HG02610 (cell line): Measurements from ENCODE around the gene ARHGEF4.
"Not testable (repeated sequence)": the region's sequence is repeated elsewhere in the genome, so short reads cannot be mapped to it uniquely, and the experiment has no call there.

ENCODE experiments used
- ATAC-seq: cut with Tn5 transposase; IDR thresholded peaks from one replicate; pipeline ENCODE4 v1.9.1; 2021; ENCODE audit warnings: mild to moderate bottlenecking, moderate library complexity; ENCODE audit not compliant: unreplicated experiment

ARHGEF4 gene

DNA sequence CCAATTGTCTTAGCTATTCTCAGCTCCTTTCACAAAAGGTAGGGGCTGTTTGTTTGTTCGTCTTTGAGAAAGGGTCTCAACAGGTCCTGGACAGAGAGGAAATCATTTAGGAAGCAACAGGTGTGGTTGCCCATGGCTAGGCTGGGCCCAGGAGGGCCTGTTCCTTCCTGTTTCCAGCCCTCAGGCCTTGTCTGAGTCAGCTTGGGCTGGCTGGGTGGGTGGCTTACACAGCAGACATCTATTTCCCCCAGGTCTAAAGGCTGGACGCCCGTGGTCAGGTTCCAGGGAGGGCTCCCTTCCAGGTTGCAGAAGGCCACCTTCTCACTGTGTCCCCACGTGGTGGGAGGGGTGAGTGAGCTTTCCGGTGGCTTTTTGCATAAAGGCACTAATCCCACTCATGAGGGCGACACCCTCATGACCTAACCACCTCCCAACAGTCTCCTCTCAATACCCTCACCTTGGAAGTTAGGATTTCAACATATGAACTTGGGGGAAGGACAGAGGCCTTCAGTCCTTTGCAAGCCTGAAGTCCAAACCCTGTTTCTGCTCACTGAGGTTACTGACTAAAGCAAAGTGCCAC lies 45.5 kb downstream of the ARHGEF4 start:
- ATAC-seq, result no peak

DNA sequence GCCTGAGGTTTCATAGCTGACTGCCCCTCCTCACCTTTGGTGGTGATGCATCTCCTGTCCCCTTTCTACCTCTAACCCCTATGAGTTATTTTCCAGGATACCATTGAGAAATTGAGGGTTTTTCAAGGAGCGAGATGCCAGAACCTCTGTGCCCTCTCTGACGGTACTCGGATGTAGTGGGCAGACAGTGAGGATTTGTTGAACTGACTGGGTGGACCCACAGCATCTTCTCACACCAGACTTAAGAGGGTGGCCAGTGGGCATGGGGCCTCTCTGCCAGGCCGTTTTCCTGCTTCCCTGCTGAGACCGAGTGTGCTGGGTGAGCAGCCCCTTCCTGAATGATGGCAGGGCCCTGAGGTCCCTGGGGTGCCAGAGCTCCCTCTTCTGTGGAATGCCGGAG lies 46.3 kb downstream of the ARHGEF4 start:
- ATAC-seq, result no peak

DNA sequence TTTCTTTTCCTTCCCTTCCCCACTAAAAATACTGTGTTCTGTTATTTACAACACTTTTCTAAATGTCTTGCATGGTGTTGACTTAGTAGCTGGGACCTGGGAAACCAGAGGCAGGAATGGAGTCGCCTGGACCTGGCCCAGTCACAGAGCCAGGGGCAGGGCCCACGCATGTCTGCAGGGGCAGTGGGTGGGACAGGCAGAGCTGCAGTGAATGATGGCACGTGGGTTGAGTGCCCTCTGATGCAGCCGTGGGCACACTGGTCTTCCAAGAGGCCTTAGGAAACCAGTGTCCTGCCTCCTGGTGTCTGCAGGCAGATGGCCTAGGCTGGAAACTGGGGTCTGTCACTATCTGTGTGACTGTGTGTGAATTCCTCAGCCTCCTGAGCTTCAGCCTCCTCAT lies 46.8 kb downstream of the ARHGEF4 start:
- ATAC-seq, result no peak

DNA sequence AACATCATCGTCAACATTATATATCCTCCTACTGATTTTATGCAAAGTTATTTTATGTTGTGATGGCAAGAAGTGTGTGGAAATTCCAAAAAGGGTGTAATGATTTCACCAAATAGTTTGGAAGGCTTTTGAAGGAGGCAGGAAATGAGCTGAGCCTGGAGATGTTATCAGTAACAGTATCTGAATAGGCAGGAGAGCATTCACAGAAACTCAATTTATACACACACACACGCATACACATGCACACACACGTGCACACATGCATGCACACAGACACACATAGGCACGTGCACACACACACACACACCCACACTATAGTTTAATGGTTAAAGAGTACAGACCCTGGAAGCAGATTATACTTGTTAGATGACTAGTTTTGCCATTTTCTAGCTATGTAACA lies 47.3 kb downstream of the ARHGEF4 start:
- ATAC-seq, result no peak

DNA sequence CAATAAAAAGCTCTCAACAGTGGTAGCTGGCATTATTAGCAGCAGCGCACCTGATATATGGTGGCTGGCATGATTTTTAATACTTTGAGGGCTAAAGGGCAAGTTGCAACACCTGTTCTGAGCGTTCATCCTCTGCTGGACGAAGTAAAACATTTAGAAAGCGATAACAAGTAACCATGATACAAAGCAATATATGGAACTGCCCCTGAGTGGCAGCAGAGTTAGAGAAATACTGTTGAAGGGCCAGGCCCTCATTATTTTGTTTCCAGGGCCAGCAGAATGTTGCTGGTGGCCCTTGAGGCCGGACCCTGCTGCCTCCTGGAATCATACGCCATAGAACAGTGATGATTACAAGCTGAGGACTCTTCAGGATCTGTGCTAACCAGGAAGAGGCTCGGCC lies 47.8 kb downstream of the ARHGEF4 start:
- no peak for ATAC-seq

DNA sequence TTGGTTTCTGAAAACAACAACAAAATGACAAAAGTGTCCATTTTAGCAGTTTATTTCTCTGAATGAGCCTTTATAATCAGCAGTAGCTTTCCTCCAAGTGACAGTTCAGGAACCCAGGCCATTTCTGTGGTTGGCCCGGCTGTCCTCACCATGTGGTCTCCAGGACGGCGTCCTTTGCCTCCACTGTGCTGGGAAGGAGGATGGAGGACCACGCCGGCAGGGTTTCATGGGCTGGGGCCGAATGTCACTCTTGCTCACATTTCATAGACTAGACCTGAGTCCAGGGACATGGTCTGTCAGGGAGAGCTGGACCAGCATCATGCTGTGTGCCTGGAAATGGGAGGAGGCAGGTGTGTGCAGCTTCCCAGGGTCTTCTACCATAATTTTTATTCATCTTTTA lies 50.9 kb downstream of the ARHGEF4 start:
- ATAC-seq, result no peak

DNA sequence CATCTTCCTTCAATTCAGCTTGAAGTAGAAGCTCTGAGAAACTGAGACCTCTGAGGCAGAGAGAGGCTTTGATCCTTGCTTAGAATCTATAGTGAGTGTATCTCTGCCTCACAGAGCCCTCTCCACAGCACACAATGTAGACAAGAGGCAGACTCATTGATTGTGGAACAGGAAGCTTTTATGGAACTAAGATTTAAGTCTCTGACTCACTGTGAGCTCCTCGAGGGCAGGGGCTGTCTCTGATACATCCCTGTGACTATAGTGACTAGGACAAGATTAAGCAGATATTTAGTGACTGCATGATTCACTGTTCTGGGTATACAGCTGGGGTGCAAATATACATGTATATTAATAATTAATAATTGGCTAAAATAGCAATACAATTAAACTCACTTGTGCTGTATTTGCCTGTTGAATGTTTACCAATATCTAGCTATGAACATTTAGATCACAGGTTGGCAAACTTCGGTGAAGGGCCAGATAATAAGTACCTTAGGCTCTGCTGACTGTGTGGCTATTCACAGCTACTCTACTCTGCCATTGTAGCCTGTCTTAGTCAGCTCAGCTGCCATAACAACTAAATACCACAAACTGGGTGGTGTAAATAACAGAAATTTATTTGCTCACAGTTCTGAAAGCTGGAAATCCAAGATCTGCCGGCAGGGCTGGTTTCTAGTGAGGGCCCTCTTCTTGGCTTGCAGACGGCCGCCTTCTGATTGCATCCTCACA lies 54.4 kb downstream of the ARHGEF4 start:
- no peak for ATAC-seq

DNA sequence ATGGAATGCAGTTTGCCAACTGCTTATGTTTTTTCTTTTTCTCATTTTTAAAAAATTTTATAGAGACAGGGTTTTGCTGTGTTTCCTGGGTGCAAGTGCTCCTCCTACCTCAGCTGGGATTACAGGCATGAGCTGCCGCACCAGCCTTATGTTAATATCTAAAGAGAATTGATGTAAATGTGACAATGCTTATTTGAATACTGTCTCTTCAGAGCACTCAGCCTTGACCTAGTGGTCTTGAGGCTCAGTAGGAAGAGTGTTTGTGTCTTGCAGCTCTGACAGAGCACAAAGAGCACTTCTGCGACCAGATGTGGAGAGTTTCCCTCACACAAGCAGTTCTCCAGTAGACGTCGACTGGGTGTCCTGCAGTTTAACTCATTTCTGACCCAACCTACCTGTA lies 55.3 kb downstream of the ARHGEF4 start:
- no peak for ATAC-seq

DNA sequence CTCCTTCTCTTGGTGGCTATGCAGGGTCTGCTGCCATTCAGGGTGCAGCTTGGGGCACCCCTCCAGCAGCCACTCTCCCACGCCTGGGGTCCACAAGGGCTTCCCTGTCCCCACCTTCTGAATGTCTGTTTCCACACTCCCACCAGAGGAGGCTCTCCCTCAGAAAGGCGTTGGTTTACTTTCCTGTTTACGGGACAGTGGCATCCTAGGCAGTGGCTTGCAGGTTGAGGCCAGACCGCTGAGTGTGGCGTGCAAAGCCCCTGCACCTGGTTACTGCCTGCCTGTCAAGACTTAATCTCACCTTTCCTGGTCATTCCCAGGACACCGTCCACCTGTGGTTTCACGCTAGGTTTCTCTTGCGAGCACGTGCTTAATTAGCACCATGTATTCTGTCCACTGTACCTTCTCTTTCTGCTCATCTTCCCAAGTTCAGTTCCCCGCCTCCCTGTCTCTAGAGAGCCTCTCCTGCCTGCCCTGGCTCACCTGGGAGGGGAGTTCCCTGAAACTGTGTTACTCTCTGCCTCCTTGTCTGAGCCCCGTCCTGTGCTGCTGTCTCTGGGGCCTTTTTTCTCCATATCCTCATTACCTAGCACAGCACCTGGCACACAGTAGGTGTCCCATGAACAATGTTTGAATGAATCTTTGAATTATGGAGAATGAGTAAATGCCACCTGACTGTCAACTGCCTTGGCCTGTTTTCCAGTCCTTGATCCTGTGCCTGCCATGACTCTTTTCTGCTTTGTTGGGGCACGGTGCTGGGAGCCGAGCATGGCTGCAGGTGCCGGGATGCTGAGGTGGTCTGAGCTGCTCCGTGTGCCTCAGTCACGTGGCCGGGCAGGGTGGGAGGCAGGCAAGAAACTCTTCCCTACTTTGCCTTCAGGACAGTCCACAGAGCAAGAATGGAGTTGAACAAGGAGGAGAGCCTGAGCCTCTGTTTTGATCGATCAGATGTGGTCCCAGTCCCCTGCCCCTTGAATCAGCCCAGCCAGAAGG lies 56.4 kb downstream of the ARHGEF4 start:
- ATAC-seq, result no peak

DNA sequence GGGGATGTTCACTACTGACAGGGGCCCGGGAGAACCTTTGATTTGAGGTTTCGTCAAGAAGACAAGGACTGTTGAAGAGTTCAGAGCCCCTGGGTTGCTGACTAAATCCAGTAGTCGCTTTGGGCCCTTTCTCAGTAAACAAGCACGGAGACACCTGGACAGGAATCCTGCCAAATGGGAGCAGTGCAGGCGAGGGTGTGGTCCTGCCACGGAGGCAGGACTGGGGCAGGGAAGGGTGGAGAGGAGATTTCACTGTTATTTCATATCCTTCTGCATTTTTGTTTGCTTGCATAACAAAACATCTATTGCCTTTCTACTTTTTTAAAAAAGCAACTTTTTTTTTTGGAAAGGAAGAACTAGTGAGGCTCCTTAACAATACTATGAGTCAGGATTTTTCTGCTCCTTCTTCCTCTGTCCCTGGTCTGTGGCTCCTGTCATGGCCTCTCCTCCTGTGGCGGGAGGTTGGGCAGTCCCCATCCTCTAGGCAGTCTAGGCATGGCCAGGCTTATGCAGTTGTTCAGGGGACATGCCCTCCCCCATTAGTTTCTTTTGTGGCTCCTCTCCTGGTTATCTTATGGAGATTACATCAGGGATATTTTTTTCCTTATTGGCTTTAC lies 57.7 kb downstream of the ARHGEF4 start:
- no peak for ATAC-seq

DNA sequence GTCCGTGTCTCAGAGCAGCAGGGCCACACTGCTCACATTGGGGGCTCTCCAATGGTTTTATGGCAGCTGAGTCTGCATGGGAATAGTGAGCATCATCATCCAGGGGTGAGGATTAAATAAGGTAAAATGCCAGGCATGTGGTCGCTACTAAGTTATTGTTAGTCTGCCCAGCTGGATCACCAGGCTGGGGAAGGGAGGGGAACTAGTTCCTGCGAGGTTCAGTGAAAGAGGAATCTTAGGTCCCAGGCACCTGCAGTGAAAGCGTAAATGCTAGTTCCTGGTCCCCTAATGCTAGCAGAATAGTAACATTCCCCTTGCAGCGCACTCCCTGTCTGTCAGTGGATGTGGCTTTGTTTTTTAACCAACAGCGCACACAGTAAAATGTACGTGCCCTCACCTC lies 60.1 kb downstream of the ARHGEF4 start:
- ATAC-seq, result no peak

DNA sequence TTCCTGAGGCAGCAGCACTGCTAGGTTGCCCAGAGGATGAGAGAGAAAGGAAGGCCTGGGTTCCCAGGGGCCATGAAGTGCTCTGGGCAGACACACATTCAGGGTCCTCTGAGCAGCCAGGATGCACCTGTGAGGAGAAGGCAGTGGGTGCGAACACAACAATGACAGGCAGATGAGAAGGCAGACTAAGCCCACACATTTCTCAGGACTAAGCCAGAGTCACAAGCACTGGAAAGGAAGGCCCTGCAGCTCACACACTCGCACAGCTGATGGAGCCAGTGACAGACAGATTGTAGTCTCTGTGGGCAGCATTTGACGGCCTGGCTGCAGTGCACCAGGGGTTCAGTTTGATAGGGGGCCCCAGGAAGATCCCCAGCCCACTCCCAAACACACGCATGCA lies 61.8 kb downstream of the ARHGEF4 start:
- no peak for ATAC-seq

DNA sequence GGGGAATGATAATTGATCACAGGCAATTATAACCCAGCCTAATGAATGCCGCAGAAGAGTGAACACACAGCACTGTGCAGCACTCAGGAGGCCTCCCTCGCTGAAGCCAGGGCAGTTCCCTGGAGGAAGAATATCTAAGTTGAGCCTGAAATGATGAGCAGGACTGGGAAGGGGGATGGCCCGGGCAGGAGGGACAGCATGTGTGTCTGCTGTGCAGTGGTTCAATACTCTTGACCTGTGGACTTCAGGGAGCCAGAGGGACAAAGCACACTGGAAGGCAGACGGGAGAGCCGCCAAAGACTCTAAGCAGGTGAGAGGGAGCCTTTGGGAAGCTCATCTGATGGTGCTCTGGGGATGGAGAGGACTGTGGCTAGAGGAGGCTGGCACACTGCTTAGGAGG lies 62.6 kb downstream of the ARHGEF4 start:
- ATAC-seq, result no peak

DNA sequence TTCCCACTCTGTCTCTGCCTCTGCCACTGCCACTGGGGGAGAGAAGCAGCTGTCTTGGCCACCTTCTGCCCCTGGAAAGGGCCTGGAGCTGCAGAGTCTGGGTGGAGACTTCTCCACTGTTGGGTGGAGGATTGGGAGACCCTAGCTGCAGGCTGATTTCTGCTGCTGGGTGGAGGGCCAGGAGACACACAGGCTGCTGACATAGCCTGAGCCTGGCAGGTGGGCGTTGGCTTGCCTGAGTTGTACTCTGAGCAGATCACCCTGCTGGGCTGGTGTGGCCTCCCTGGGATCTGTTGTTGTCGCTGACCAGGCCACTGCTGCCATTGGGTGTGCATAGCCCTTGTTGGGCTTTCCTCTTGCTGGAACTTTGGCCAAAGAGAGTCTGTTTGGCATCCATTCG lies 64.3 kb downstream of the ARHGEF4 start:
- ATAC-seq, result no peak

DNA sequence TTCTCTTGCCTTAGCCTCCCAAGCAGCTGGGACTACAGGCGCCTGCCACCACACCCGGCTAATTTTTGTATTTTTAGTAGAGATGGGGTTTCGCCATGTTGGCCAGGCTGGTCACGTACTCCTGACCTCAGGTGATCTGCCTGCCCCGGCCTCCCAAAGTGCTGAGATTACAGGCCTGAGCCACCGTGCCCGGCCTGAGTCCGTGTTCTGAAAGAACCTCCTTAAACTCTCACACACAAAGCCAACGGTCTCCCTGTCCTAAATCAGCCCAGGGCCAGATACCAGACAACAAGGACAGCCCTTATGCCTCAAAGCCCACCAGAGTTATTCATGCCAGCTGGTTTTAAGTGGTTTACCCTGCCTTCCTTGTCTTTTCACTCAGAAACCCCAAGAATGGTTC lies 64.9 kb downstream of the ARHGEF4 start:
- not testable (repeated sequence) for ATAC-seq

DNA sequence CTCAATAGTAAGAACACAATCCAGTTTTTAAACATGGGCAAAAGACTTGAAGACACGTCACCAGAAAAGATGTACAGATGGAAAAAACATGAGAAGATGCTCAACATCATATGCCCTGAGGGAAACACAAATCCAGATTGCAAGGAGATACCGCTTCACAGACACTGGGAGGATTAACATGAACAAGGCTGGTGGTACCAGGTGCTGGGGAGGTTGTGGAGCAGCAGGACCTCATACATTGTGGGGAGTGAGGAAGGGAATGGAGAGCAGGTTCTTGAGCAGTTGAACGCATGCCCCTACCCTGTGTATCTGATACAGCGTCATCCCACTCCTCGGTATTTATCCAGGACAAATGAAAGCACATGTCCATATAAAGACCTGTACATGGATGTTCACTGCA lies 72.1 kb downstream of the ARHGEF4 start:
- ATAC-seq, result no peak

DNA sequence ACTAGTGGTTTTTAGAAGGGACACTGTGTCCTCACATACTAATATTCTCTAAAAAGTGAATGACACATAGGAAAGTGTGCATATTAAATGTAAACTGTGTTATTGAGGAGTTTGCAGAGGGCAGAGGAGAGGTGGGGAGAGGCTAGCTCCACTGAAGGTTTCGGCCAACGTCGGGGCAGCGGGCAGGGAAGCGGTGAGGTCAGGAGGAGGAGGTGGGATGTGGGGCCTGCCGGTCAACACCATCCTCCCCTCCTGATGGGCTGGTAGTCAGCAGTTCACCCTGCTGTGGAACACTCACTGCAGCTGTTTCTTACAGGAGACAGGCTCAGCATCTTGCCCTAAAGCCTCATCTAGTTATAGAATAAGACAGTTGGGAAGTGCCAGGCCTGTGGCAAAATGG lies 74.2 kb downstream of the ARHGEF4 start:
- ATAC-seq, result no peak

DNA sequence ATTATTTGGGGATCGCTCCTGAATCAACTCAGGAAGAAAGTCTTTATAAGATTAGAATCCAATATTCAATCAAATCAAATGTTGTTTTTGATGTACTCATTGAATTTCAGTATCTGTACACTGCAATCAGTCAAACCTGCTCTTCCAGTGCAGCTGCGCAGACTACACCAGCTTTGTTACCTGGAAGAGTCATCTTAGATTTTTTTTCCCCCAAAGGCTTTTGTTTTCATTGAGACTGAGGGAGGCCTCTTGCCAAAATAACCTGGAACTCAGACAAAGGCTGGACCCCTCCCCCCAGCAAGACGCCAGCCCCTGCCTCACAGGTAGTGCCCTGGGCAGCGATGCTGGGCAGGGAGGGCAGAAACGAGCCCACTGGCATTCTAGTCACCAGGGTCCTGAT lies 74.8 kb downstream of the ARHGEF4 start:
- ATAC-seq, result no peak

DNA sequence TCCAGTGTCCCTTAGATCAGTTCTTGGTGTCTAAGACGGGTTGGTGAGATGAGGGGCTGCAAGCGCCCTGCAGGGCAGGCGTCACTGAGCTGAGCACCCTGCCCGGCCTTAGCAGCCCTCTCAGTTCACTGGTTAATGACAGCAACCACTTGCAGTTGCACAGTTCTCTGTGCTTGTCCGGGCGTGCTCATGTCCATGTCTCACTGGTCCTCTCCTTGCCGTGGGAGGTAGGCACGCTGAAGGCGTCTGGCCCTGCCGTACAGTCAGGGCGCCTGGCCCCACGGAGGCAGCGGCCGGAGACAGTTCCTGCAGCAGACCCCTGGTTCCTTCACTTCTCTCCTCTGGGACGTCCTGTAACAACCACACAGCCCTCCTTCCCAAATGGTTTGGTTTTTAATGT lies 75.3 kb downstream of the ARHGEF4 start:
- no peak for ATAC-seq

DNA sequence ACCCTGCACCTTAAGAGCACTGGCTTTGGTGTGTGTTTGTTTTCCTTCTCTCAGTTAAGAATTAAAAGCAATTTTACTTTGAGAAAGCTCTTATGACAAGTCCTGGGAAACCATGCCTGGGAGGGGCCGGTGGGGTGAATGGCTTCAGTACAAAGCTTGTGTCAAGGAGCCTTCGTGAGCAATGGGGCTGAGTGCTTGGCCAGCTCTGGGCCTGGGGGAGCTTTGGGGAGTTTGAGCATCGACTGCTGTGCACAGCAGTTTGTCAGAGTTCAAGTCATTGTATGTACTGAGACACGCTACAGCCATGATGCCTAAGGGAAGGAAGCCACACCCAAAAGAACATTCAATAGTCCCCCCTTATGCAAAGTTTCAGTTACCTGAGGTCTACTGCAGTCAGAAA lies 75.8 kb downstream of the ARHGEF4 start:
- no peak for ATAC-seq

DNA sequence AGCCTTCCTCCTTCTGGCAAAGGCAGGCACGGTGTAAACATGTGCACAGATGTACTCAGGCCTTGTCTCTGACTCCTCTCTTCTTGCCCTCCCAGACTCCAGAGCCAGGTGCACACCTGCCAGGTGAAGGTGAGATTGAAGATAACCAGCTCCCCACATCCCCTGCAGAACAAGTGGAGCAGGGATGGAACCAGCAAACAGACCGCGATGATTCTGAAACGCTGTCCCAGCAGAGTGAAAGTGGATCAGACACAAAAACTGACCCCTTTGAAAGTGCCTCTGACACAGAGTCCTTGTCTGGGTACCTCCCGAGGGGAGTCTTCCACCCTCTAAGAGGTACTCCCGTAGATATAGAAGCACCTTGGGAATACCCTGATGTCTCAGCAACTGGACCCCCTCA lies 77.2 kb downstream of the ARHGEF4 start:
- no peak for ATAC-seq
